ENCODE measurements around the gene SEMA4C. TPM values are rescaled to one million over a fixed set of nuclear protein-coding genes. Genes with fewer than 3 reads are reported as not detected.

Gene SEMA4C
- total and polyA plus RNA-seq, 2 of the 4 experiments (the other 2 are of a cell fraction) = 15.8 to 24.3 TPM

DNA sequence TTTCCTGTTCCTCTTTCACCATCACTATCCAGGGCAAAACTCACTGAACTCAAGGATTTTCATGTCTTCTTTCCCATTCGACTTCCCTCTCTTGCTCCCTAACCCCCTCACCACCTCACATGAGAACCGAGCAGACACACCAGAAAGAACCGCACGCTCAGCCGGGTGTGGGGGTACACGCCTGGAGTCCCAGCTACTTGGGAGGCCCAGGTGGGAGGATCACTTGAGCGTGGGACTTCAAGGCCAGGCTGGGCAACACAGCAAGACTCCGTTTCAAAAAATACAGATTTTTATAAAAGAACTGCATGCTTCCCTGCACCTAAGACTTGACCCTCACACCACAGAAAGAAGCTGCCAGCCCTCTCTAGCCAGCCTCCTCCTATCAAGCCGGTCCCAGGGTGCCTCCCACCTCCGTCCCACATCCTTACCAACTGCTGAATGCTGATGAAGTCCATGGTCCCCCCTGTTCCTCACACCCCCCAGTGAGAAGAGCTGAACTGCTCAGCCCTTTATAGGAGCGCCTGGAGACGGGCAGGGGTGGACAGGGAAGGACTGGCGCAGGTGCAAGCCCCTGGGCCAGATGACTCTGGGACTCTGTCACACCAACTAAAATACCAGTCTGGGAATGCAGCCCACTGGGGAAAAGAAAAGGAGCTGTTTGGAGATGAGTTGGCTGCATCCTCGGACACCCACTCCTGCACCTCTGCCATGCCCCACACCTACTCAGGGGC, 26.2 kb downstream of the SEMA4C start, which contains the start of gene ANKRD23:
Gene ANKRD23, minus strand, starts transcription at position 484 of the 731 bp plus-strand sequence. Its CDS starts 29 bp downstream, at position 455.
- intact Hi-C loops (cut with micrococcal nuclease) (no loop called here), dilution Hi-C loops (cut with HindIII; ENCODE audit: low sequenced_read_pairs, unreplicated experiment) (no loop called here), in situ Hi-C loops (cut with MboI; ENCODE audit: low sequenced_read_pairs) (no loop called here)
- H3K9ac ChIP-seq (ENCODE audit: low read depth, low read length) = no peak within 1 kb of the TSS
- TF ChIP-seq CEBPB (IDR thresholded peaks at IDR 0.05; ENCODE audit: low read depth, low read length) = no peak
- TF ChIP-seq MAZ (IDR thresholded peaks at IDR 0.05; ENCODE audit: borderline replicate concordance, low read depth, low read length) = no peak
- no peak for TF ChIP-seq POLR2A (IDR thresholded peaks at IDR 0.05; ENCODE audit: low read depth, low read length)
- TF ChIP-seq MAFK (IDR thresholded peaks at IDR 0.05; ENCODE audit: low read depth, low read length) = no peak
- H3K27me3 ChIP-seq (ENCODE audit: control insufficient read depth, insufficient read depth, low read length) = no peaks in the 10 kb centered on the region
- no peaks in the 10 kb centered on the region for H3K4me1 ChIP-seq (ENCODE audit: control insufficient read depth, insufficient read depth, low read length)
- no peak within 1 kb of the TSS for H3K27ac ChIP-seq (ENCODE audit: insufficient read depth, low read length)
- no peak within 1 kb of the TSS for H2BK20ac ChIP-seq (ENCODE audit: low read depth, low read length)
- no peak within 1 kb of the TSS for H2BK5ac ChIP-seq (ENCODE audit: low read depth, low read length, poor library complexity, severe bottlenecking)
- CTCF ChIA-PET = no interaction called here
- H3K23ac ChIP-seq (ENCODE audit: low read depth, low read length) = no peak within 1 kb of the TSS
- H2AK9ac ChIP-seq (replicated peaks; ENCODE audit: low read depth, low read length, poor library complexity) = no peak within 1 kb of the TSS
- no peak within 1 kb of the TSS for H3K56ac ChIP-seq (ENCODE audit: extremely low read depth, insufficient read depth, low read length)
- H3K4me2 ChIP-seq (ENCODE audit: low read depth, low read length) = no peak within 1 kb of the TSS
- no peaks in the 10 kb centered on the region for H3K9me1 ChIP-seq (ENCODE audit: insufficient read depth, low read length)
- H3K4me3 ChIP-seq (ENCODE audit: insufficient read depth, low read depth, low read length) = no peak within 1 kb of the TSS
- H3K14ac ChIP-seq (replicated peaks; ENCODE audit: low read depth, low read length) = no peak within 1 kb of the TSS
- no peaks in the 10 kb centered on the region for H3K9me3 ChIP-seq (ENCODE audit: control insufficient read depth, insufficient read depth, low read length)
- H4K91ac ChIP-seq (ENCODE audit: insufficient read depth, low read depth, low read length) = no peak within 1 kb of the TSS
- no peaks in the 10 kb centered on the region for H3K79me1 ChIP-seq (ENCODE audit: low read depth in 1 of 2, low read length in 2 of 2)
- no peak within 1 kb of the TSS for H2AFZ ChIP-seq (replicated peaks; ENCODE audit: low read length, poor library complexity)
- ATAC-seq (ENCODE audit: low read depth) = no peak
- H4K8ac ChIP-seq (ENCODE audit: low read depth in 2 of 2, low read length in 2 of 2) = no peak within 1 kb of the TSS
- no peak within 1 kb of the TSS for H4K5ac ChIP-seq (ENCODE audit: low read depth, low read length)
- H3K4ac ChIP-seq (ENCODE audit: low read depth, low read length) = no peak within 1 kb of the TSS
- no peak within 1 kb of the TSS for H2BK120ac ChIP-seq (ENCODE audit: low read depth, low read length)
- no peak within 1 kb of the TSS for H2BK15ac ChIP-seq (ENCODE audit: low read depth, low read length)
- no peak for DNase-seq
- no peak within 1 kb of the TSS for H2AK5ac ChIP-seq (ENCODE audit: low read depth, low read length)
- no TSS peak for BruUV-seq (replicated peaks)
- H3K18ac ChIP-seq (ENCODE audit: low read depth, low read length) = no peak within 1 kb of the TSS
- POLR2A ChIA-PET (ENCODE audit: unreplicated experiment) = no interaction called here
- H3K36me3 ChIP-seq (ENCODE audit: control insufficient read depth, insufficient read depth, low read length) = peaks cover 12% of the 10 kb centered on the region
- H4K20me1 ChIP-seq (ENCODE audit: insufficient read depth, low read length) = no peaks in the 10 kb centered on the region; the same call in 1 of the 2 replicates
- 90% methylated on average over 3 of the region's 14 CpGs; no CpG with 5 or more reads in 1 of the 2 experiments for WGBS, 2 experiments (ENCODE audit: extremely low coverage in 2 of 2, insufficient read length in 1 of 2)
